Liver (tissue), 9 donors: ENCODE measurements around the gene C9orf153. TPM values are rescaled to one million over a fixed set of nuclear protein-coding genes. Genes with fewer than 3 reads are reported as not detected.

Experiments
- DNase-seq: peaks from one replicate; pipeline ENCODE4 v3.0.0-alpha.2; 2017; ENCODE audit warnings: low spot score
- H3K27ac ChIP-seq, 2 donors: one replicate each; pipeline ENCODE4 v1.7.0; 2013; ENCODE audit warnings: inconsistent platforms in 2 of 2, low read length in 2 of 2, control low read depth in 1 of 2, low read depth in 1 of 2, mild to moderate bottlenecking in 1 of 2
- H3K27me3 ChIP-seq, 4 donors: one replicate each; pipeline versions ENCODE4 v1.6.1 to v1.7.0; 2013; ENCODE audit warnings: low read length in 3 of 4, inconsistent platforms in 1 of 4, mild to moderate bottlenecking in 1 of 4, moderate library complexity in 1 of 4; ENCODE audit not compliant: control insufficient read depth in 4 of 4, insufficient read depth in 4 of 4
- H3K36me3 ChIP-seq, 4 donors: one replicate each; pipeline versions ENCODE4 v1.6.1 to v1.7.0; 2013; ENCODE audit warnings: low read length in 3 of 4, mild to moderate bottlenecking in 3 of 4, low read depth in 1 of 4, moderate library complexity in 1 of 4; ENCODE audit not compliant: control insufficient read depth in 4 of 4, insufficient read depth in 3 of 4
- H3K4me1 ChIP-seq, 4 donors: one replicate each; pipeline versions ENCODE4 v1.6.1 to v1.7.0; 2013; ENCODE audit warnings: low read length in 3 of 4, mild to moderate bottlenecking in 3 of 4, moderate library complexity in 1 of 4; ENCODE audit not compliant: control insufficient read depth in 4 of 4, insufficient read depth in 4 of 4
- H3K4me3 ChIP-seq, 3 donors: one replicate each; pipeline versions ENCODE4 v1.6.1 to v1.7.0; 2013; ENCODE audit warnings: low read length in 3 of 3, control low read depth in 1 of 3, low read depth in 1 of 3, mild to moderate bottlenecking in 1 of 3
- H3K9ac ChIP-seq, 2 donors: one replicate each; pipeline ENCODE4 v1.7.0; 2013; ENCODE audit warnings: low read length in 2 of 2, mild to moderate bottlenecking in 2 of 2, moderate library complexity in 2 of 2, control low read depth in 1 of 2, low read depth in 1 of 2
- H3K9me3 ChIP-seq, 4 donors: one replicate each; pipeline versions ENCODE4 v1.6.1 to v1.7.0; 2013; ENCODE audit warnings: low read length in 3 of 4; ENCODE audit not compliant: control insufficient read depth in 4 of 4
- ATF3 ChIP-seq: IDR thresholded peaks from 2 replicates; pipeline ENCODE4 v1.6.1; 2016; ENCODE audit warnings: antibody characterized with exemption
- CTCF ChIP-seq: fragments of 150-350 bp; IDR thresholded peaks from 2 replicates; pipeline ENCODE4 v1.5.1; 2017; ENCODE audit warnings: improper control_type of control experiment, low read depth, low read length; ENCODE audit not compliant: missing input control
- EGR1 ChIP-seq, 2 donors: IDR thresholded peaks; 2 replicates each; pipeline ENCODE4 v1.6.1; 2016 to 2018; ENCODE audit warnings: antibody characterized with exemption in 2 of 2, low read depth in 2 of 2
- FOXA1 ChIP-seq: IDR thresholded peaks from 2 replicates; pipeline ENCODE4 v1.6.1; 2016; ENCODE audit warnings: antibody characterized with exemption
- FOXA2 ChIP-seq: IDR thresholded peaks from 2 replicates; pipeline ENCODE4 v1.6.1; 2016; ENCODE audit warnings: antibody characterized with exemption
- GABPA ChIP-seq, 2 donors: IDR thresholded peaks in 1 of 2; conservative IDR thresholded peaks in 1 of 2; 2 replicates each; pipeline ENCODE4 v1.6.1; 2016; ENCODE audit warnings: antibody characterized with exemption in 2 of 2, mild to moderate bottlenecking in 1 of 2, moderate library complexity in 1 of 2
- HNF4A ChIP-seq, 2 donors: conservative IDR thresholded peaks; 2 replicates each; pipeline ENCODE4 v1.6.1; 2016; ENCODE audit warnings: antibody characterized with exemption in 2 of 2, mild to moderate bottlenecking in 2 of 2
- HNF4G ChIP-seq: IDR thresholded peaks from 2 replicates; pipeline ENCODE4 v1.6.1; 2016; ENCODE audit warnings: antibody characterized with exemption
- JUND ChIP-seq, 2 donors: IDR thresholded peaks; 2 replicates each; pipeline ENCODE4 v1.6.1; 2016; ENCODE audit warnings: antibody characterized with exemption in 2 of 2
- MAX ChIP-seq: IDR thresholded peaks from 2 replicates; pipeline ENCODE4 v1.6.1; 2016; ENCODE audit warnings: antibody characterized with exemption
- NR2F2 ChIP-seq: IDR thresholded peaks from 2 replicates; pipeline ENCODE4 v1.6.1; 2016; ENCODE audit warnings: antibody characterized with exemption
- RAD21 ChIP-seq, 2 donors: IDR thresholded peaks; 2 replicates each; pipeline ENCODE4 v1.6.1; 2016; ENCODE audit warnings: antibody characterized with exemption in 2 of 2, mild to moderate bottlenecking in 2 of 2
- REST ChIP-seq: IDR thresholded peaks from 2 replicates; pipeline ENCODE4 v1.6.1; 2016; ENCODE audit warnings: antibody characterized with exemption, mild to moderate bottlenecking
- RXRA ChIP-seq, 2 donors: IDR thresholded peaks; 2 replicates each; pipeline ENCODE4 v1.6.1; 2017 to 2018; ENCODE audit warnings: antibody characterized with exemption in 2 of 2, mild to moderate bottlenecking in 1 of 2
- SP1 ChIP-seq: IDR thresholded peaks from 2 replicates; pipeline ENCODE4 v1.6.1; 2018; ENCODE audit warnings: antibody characterized with exemption, mild to moderate bottlenecking
- TAF1 ChIP-seq: conservative IDR thresholded peaks from 2 replicates; pipeline ENCODE4 v1.6.1; 2016; ENCODE audit warnings: antibody characterized with exemption, mild to moderate bottlenecking
- YY1 ChIP-seq: IDR thresholded peaks from 2 replicates; pipeline ENCODE4 v1.6.1; 2016; ENCODE audit warnings: antibody characterized with exemption, mild to moderate bottlenecking
- ZBTB33 ChIP-seq: IDR thresholded peaks from 2 replicates; pipeline ENCODE4 v1.6.1; 2016; ENCODE audit warnings: antibody characterized with exemption
- WGBS: extraction: QIAGEN DNeasy Blood & Tissue Kit; methylation state at CpG from one replicate; pipeline ENCODE4 v1.1.7; 2013; 5-methylcytosine and 5-hydroxymethylcytosine counted together
- polyA plus RNA-seq, 2 donors: library from polyadenylated mRNA; stranded (reverse) in 1 of 2; unstranded in 1 of 2; fragments of 200-250 nt in 1 of 2; fragments of >200 nt in 1 of 2; fragmentation: Nextera tagmentation in 1 of 2; extraction: Ambion mirVana in 1 of 2; gene quantifications; one replicate each; pipeline versions ENCODE4 v1.2.1 to v1.2.3, GENCODE V29; 2013 to 2015
- total RNA-seq, 2 donors: library from RNA; depleted of rRNA; stranded (reverse); fragments of >200 nt; gene quantifications; one replicate each; pipeline ENCODE4 v1.2.3, GENCODE V29; 2014
- donor health status: healthy.
- donor health status: healthy.
- donor health status: healthy.
- donor health status: healthy.
- donor health status: healthy.

C9orf153 gene
- total and polyA plus RNA-seq, 4 donors, result 0.07 to 0.67 (median 0.34) TPM

GRCh38 chr9:86274821-86275643 lies 15.6 kb upstream of the C9orf153 start (continued):
- TF ChIP-seq ZBTB33 (no peak), HNF4G (no peak), ATF3 (no peak)

DNA sequence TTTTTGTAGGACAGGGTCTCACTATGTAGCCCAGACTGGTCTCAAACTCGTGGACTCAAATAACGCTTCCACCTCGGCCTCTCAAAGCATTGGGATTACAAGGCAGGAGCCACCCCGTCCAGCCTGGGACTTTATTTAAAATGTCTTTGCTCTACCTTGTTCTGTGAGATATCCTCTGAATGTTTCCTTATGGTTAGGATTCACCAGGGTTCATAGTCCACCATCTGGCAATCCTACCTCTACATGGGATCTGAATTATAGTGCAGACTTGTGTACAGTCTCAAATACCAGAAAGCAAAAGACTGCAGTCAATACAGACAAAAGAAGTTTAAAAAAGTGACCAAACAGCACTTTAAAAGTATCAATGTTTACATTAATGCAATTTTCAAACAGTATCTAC lies 12.8 kb upstream of the C9orf153 start:
- Histone ChIP-seq H3K9me3 (no peaks in the 10 kb centered on the region), H3K36me3 (peaks cover 2 to 25% (median 20%) of the 10 kb centered on the region in 4 donors), H3K9ac (no peak overlapping the region), H3K27me3 (no peaks in the 10 kb centered on the region), H3K27ac (no peak overlapping the region), H3K4me3 (no peak overlapping the region), H3K4me1 (no peaks in the 10 kb centered on the region)
- TF ChIP-seq ZBTB33 (no peak), FOXA2 (no peak), HNF4G (no peak), EGR1 (IDR thresholded peaks at IDR 0.05; ENCODE audit: low read depth in 2 of 2) (no peak), YY1 (no peak), FOXA1 (no peak), JUND (IDR thresholded peaks at IDR 0.05) (no peak), SP1 (no peak), REST (no peak), CTCF (no peak), ATF3 (no peak), RXRA (IDR thresholded peaks at IDR 0.05) (no peak), TAF1 (no peak), RAD21 (IDR thresholded peaks at IDR 0.05) (no peak), GABPA (IDR thresholded peaks at IDR 0.05 in 1 of 2, conservative IDR thresholded peaks at IDR 0.05 in 1 of 2) (no peak), NR2F2 (no peak), HNF4A (conservative IDR thresholded peaks at IDR 0.05) (no peak), MAX (no peak)
- no peak for DNase-seq
- WGBS, result 97% methylated on average over 4 of the region's 4 CpGs
